Trophoblast cell (in vitro differentiated cells and primary cell): ENCODE results near the gene KLHL30.

Source experiments
- DNase-seq, 2 donors: peaks; one replicate each; pipeline ENCODE4 v3.0.0-alpha.2; 2016
- H2AFZ ChIP-seq: 2 replicates; pipeline ENCODE4 v1.6.1; 2013; ENCODE audit warnings: low read length, moderate library complexity, mild to moderate bottlenecking; ENCODE audit not compliant: insufficient read depth, poor library complexity
- H2AK5ac ChIP-seq: 2 replicates; pipeline ENCODE4 v1.6.1; 2013; ENCODE audit warnings: mild to moderate bottlenecking, low read length
- H2BK120ac ChIP-seq: 2 replicates; pipeline ENCODE4 v1.6.1; 2013; ENCODE audit warnings: low read length, mild to moderate bottlenecking, moderate library complexity; ENCODE audit not compliant: insufficient read depth, poor library complexity
- H2BK12ac ChIP-seq: 2 replicates; pipeline ENCODE4 v1.6.1; 2013; ENCODE audit warnings: mild to moderate bottlenecking, low read length, moderate library complexity
- H2BK5ac ChIP-seq: 2 replicates; pipeline ENCODE4 v1.6.1; 2013; ENCODE audit warnings: low read length, low read depth, moderate library complexity, mild to moderate bottlenecking; ENCODE audit not compliant: poor library complexity
- H3K14ac ChIP-seq: 2 replicates; pipeline ENCODE4 v1.6.1; 2013; ENCODE audit warnings: mild to moderate bottlenecking, low read length
- H3K18ac ChIP-seq: 2 replicates; pipeline ENCODE4 v1.6.1; 2013; ENCODE audit warnings: mild to moderate bottlenecking, low read length
- H3K23ac ChIP-seq: 2 replicates; pipeline ENCODE4 v1.6.1; 2013; ENCODE audit warnings: low read length
- H3K27ac ChIP-seq: 2 replicates; pipeline ENCODE4 v1.5.1; 2013; ENCODE audit warnings: low read depth, mild to moderate bottlenecking, inconsistent platforms, low read length, moderate library complexity
- H3K27me3 ChIP-seq: 2 replicates; pipeline ENCODE4 v1.6.1; 2013; ENCODE audit warnings: inconsistent platforms, mild to moderate bottlenecking, low read length, moderate library complexity; ENCODE audit not compliant: insufficient read depth
- H3K36me3 ChIP-seq, 2 experiments: 1 replicate in 1 of 2; 2 replicates in 1 of 2; pipeline ENCODE4 v1.6.1; 2013; ENCODE audit warnings: low read length in 2 of 2, mild to moderate bottlenecking in 2 of 2, moderate library complexity in 1 of 2; ENCODE audit not compliant: insufficient read depth in 2 of 2, control insufficient read depth in 1 of 2
- H3K4ac ChIP-seq: 2 replicates; pipeline ENCODE4 v1.6.1; 2013; ENCODE audit warnings: low read depth, mild to moderate bottlenecking, low read length, moderate library complexity
- H3K4me1 ChIP-seq, 2 experiments: 1 replicate in 1 of 2; 2 replicates in 1 of 2; pipeline ENCODE4 v1.6.1; 2013; ENCODE audit warnings: low read length in 2 of 2, mild to moderate bottlenecking in 2 of 2, moderate library complexity in 1 of 2; ENCODE audit not compliant: insufficient read depth in 2 of 2, control insufficient read depth in 1 of 2
- H3K4me2 ChIP-seq: 2 replicates; pipeline ENCODE4 v1.6.1; 2013; ENCODE audit warnings: inconsistent platforms, mild to moderate bottlenecking, low read length, moderate library complexity
- H3K4me3 ChIP-seq: 2 replicates; pipeline ENCODE4 v1.5.1; 2013; ENCODE audit warnings: mild to moderate bottlenecking, low read depth, low read length, inconsistent platforms
- H3K79me1 ChIP-seq: one replicate; pipeline ENCODE4 v1.6.1; 2013; ENCODE audit warnings: low read length
- H3K79me2 ChIP-seq: 2 replicates; pipeline ENCODE4 v1.6.1; 2013; ENCODE audit warnings: low read length, mild to moderate bottlenecking; ENCODE audit not compliant: control insufficient read depth, insufficient read depth, poor library complexity
- H3K9ac ChIP-seq: 2 replicates; pipeline ENCODE4 v1.6.1; 2013; ENCODE audit warnings: mild to moderate bottlenecking, low read length
- H3K9me3 ChIP-seq: 2 replicates; pipeline ENCODE4 v1.6.1; 2013; ENCODE audit warnings: low read depth, mild to moderate bottlenecking, control low read depth, inconsistent platforms, low read length; ENCODE audit not compliant: insufficient read depth
- H4K12ac ChIP-seq: 2 replicates; pipeline ENCODE4 v1.6.1; 2013; ENCODE audit warnings: low read depth, mild to moderate bottlenecking, low read length, moderate library complexity
- H4K8ac ChIP-seq: 2 replicates; pipeline ENCODE4 v1.6.1; 2013; ENCODE audit warnings: low read depth, mild to moderate bottlenecking, low read length, moderate library complexity
- H4K91ac ChIP-seq: one replicate; pipeline ENCODE4 v1.6.1; 2013; ENCODE audit warnings: low read depth, mild to moderate bottlenecking, low read length, moderate library complexity
- WGBS: extraction: QIAGEN DNeasy Blood & Tissue Kit; methylation state at CpG from one replicate; pipeline ENCODE4 v1.1.7; 2013; ENCODE audit warnings: missing lambda C conversion rate; ENCODE audit not compliant: insufficient read length, insufficient coverage; ENCODE audit errors: extremely low coverage; 5-methylcytosine and 5-hydroxymethylcytosine counted together

Gene KLHL30

GRCh38 chr2:238144262-238144661 lies 5.8 kb downstream of the KLHL30 start:
- no peak overlapping the region for H3K4me3 ChIP-seq
- H3K9me3 ChIP-seq, result no peaks in the 10 kb centered on the region
- H3K79me2 ChIP-seq, result no peaks in the 10 kb centered on the region
- H3K4ac ChIP-seq, result no peak overlapping the region
- no peaks in the 10 kb centered on the region for H3K27me3 ChIP-seq
- H2BK5ac ChIP-seq, result no peak overlapping the region
- no peak overlapping the region for H2AFZ ChIP-seq
- H4K12ac ChIP-seq, result no peak overlapping the region
- no peak overlapping the region for H4K8ac ChIP-seq
- H3K79me1 ChIP-seq, result no peaks in the 10 kb centered on the region
- no peak overlapping the region for H2BK120ac ChIP-seq
- no peak overlapping the region for H3K9ac ChIP-seq
- no peaks in the 10 kb centered on the region for H3K36me3 ChIP-seq
- DNase-seq, result no peak
- no peak overlapping the region for H3K23ac ChIP-seq
- H3K27ac ChIP-seq, result no peak overlapping the region
- H3K4me2 ChIP-seq, result no peak overlapping the region
- no peak overlapping the region for H3K14ac ChIP-seq
- no peak overlapping the region for H4K91ac ChIP-seq
- peaks cover under 1 to 3% of the 10 kb centered on the region in 2 experiments for H3K4me1 ChIP-seq
- H2AK5ac ChIP-seq, result no peak overlapping the region
- no peak overlapping the region for H3K18ac ChIP-seq
- no CpG with 5 or more reads among the region's 5 CpGs for WGBS
- no peak overlapping the region for H2BK12ac ChIP-seq

- Histone ChIP-seq H3K79me1 (no peaks in the 10 kb centered on the region), H2AFZ (no peak overlapping the region), H3K27ac (no peak overlapping the region), H2BK12ac (no peak overlapping the region), H3K18ac (no peak overlapping the region), H4K8ac (no peak overlapping the region), H2BK120ac (no peak overlapping the region), H3K4me3 (no peak overlapping the region), H3K36me3 (no peaks in the 10 kb centered on the region), H2AK5ac (no peak overlapping the region), H3K79me2 (no peaks in the 10 kb centered on the region), H3K9ac (no peak overlapping the region), H3K4ac (no peak overlapping the region), H2BK5ac (no peak overlapping the region), H3K14ac (no peak overlapping the region), H4K12ac (no peak overlapping the region), H3K9me3 (no peaks in the 10 kb centered on the region), H3K4me2 (no peak overlapping the region), H3K4me1 (no peaks in the 10 kb centered on the region), H3K27me3 (no peaks in the 10 kb centered on the region), H4K91ac (no peak overlapping the region), H3K23ac (no peak overlapping the region)
- WGBS, result no CpG with 5 or more reads among the region's 12 CpGs
- no peak for DNase-seq
Observed at GRCh38 chr2:238145046-238145445, 6.6 kb downstream of the KLHL30 start.

- no peak overlapping the region for H3K9ac ChIP-seq
- no CpG with 5 or more reads among the region's 12 CpGs for WGBS
- H2AFZ ChIP-seq, result no peak overlapping the region
- H4K12ac ChIP-seq, result no peak overlapping the region
- no peak overlapping the region for H3K4me2 ChIP-seq
- H2BK5ac ChIP-seq, result no peak overlapping the region
- no peaks in the 10 kb centered on the region for H3K4me1 ChIP-seq
- no peak overlapping the region for H2AK5ac ChIP-seq
- H3K79me1 ChIP-seq, result no peaks in the 10 kb centered on the region
- no peak overlapping the region for H3K14ac ChIP-seq
- no peak overlapping the region for H3K18ac ChIP-seq
- no peak overlapping the region for H2BK12ac ChIP-seq
- no peaks in the 10 kb centered on the region for H3K9me3 ChIP-seq
- no peaks in the 10 kb centered on the region for H3K27me3 ChIP-seq
- no peaks in the 10 kb centered on the region for H3K36me3 ChIP-seq
- no peak overlapping the region for H3K4ac ChIP-seq
- no peak overlapping the region for H4K91ac ChIP-seq
- no peak overlapping the region for H3K4me3 ChIP-seq
- no peak overlapping the region for H2BK120ac ChIP-seq
- no peak overlapping the region for H4K8ac ChIP-seq
- no peak for DNase-seq
- H3K79me2 ChIP-seq, result no peaks in the 10 kb centered on the region
- no peak overlapping the region for H3K27ac ChIP-seq
- H3K23ac ChIP-seq, result no peak overlapping the region
Observed at GRCh38 chr2:238145851-238146250, 7.4 kb downstream of the KLHL30 start.

GRCh38 chr2:238146884-238147544 lies 8.5 kb downstream of the KLHL30 start:
- no peak overlapping the region for H2BK120ac ChIP-seq
- no peak overlapping the region for H4K91ac ChIP-seq
- no peak overlapping the region for H2BK12ac ChIP-seq
- no peaks in the 10 kb centered on the region for H3K79me2 ChIP-seq
- no peak overlapping the region for H3K27ac ChIP-seq
- no peaks in the 10 kb centered on the region for H3K79me1 ChIP-seq
- H3K36me3 ChIP-seq, result no peaks in the 10 kb centered on the region
- H2AFZ ChIP-seq, result no peak overlapping the region
- H3K18ac ChIP-seq, result no peak overlapping the region
- no peak overlapping the region for H3K4me3 ChIP-seq
- no peak overlapping the region for H3K23ac ChIP-seq
- H3K9ac ChIP-seq, result no peak overlapping the region
- H3K4me2 ChIP-seq, result no peak overlapping the region
- no peaks in the 10 kb centered on the region for H3K27me3 ChIP-seq
- no peak overlapping the region for H4K12ac ChIP-seq
- no peaks in the 10 kb centered on the region for H3K9me3 ChIP-seq
- H3K4ac ChIP-seq, result no peak overlapping the region
- H3K4me1 ChIP-seq, result no peaks in the 10 kb centered on the region
- no peak for DNase-seq
- H2AK5ac ChIP-seq, result no peak overlapping the region
- H3K14ac ChIP-seq, result no peak overlapping the region
- H2BK5ac ChIP-seq, result no peak overlapping the region
- WGBS, result no CpG with 5 or more reads among the region's 13 CpGs
- no peak overlapping the region for H4K8ac ChIP-seq
